DOHH2 (cell line): ENCODE results near the gene TRIM46.

Experiments
- H3F3A ChIP-seq: fragments of 200-600 bp; sonication (generic), shearing (Covaris generic); 2 replicates; pipeline ENCODE4 v1.6.0; 2016; ENCODE audit warnings: antibody characterized with exemption, mild to moderate bottlenecking; ENCODE audit not compliant: control insufficient read depth, insufficient read depth
- H3K27ac ChIP-seq: fragments of 200-600 bp; sonication (generic); 2 replicates; pipeline ENCODE4 v1.5.1; 2014; ENCODE audit warnings: low read depth, mild to moderate bottlenecking, low read length, moderate library complexity
- H3K27me3 ChIP-seq: fragments of 200-600 bp; sonication (generic); 2 replicates; pipeline ENCODE4 v1.6.1; 2014; ENCODE audit warnings: mild to moderate bottlenecking, low read length, mixed read lengths; ENCODE audit not compliant: control insufficient read depth
- H3K36me3 ChIP-seq: fragments of 200-600 bp; sonication (generic); 2 replicates; pipeline ENCODE4 v1.6.1; 2014; ENCODE audit warnings: mild to moderate bottlenecking, low read length, moderate library complexity, mixed read lengths; ENCODE audit not compliant: control insufficient read depth
- H3K4me1 ChIP-seq: fragments of 200-600 bp; sonication (generic); 2 replicates; pipeline ENCODE4 v1.6.1; 2014; ENCODE audit warnings: mild to moderate bottlenecking, low read length, mixed read lengths; ENCODE audit not compliant: control insufficient read depth
- H3K4me2 ChIP-seq: fragments of 200-600 bp; sonication (generic); 2 replicates; pipeline ENCODE4 v1.6.0; 2014; ENCODE audit warnings: mild to moderate bottlenecking, low read length, moderate library complexity
- H3K4me3 ChIP-seq: fragments of 200-600 bp; sonication (generic); 2 replicates; pipeline ENCODE4 v1.5.1; 2014; ENCODE audit warnings: mild to moderate bottlenecking, low read length, mixed read lengths
- H3K79me2 ChIP-seq: fragments of 200-600 bp; sonication (generic); 2 replicates; pipeline ENCODE4 v1.6.1; 2014; ENCODE audit warnings: mild to moderate bottlenecking, low read length, mixed read lengths; ENCODE audit not compliant: control insufficient read depth
- H3K9me2 ChIP-seq: fragments of 200-600 bp; sonication (generic); replicated peaks from 2 replicates; pipeline ENCODE4 v1.6.1; 2014; ENCODE audit warnings: mild to moderate bottlenecking, low read length, mixed read lengths; ENCODE audit not compliant: control insufficient read depth
- H3K9me3 ChIP-seq: fragments of 200-600 bp; sonication (generic); 2 replicates; pipeline ENCODE4 v1.6.1; 2014; ENCODE audit warnings: antibody characterized with exemption, low read length, mixed read lengths; ENCODE audit not compliant: control insufficient read depth, insufficient read depth
- H4K20me1 ChIP-seq: fragments of 200-600 bp; sonication (generic); 2 replicates; pipeline ENCODE4 v1.6.0; 2014; ENCODE audit warnings: low read depth, mild to moderate bottlenecking, antibody characterized with exemption, low read length, moderate library complexity; ENCODE audit not compliant: control insufficient read depth, insufficient read depth
- CTCF ChIP-seq: fragments of 200-600 bp; sonication (generic); IDR thresholded peaks from one replicate; pipeline ENCODE4 v1.5.1; 2014; ENCODE audit warnings: antibody characterized with exemption, mild to moderate bottlenecking, low read depth, low read length; ENCODE audit not compliant: poor library complexity, severe bottlenecking
- EZH2phosphoT487 ChIP-seq: fragments of 200-600 bp; sonication (generic); IDR thresholded peaks from 2 replicates; pipeline ENCODE4 v1.6.1; 2017; ENCODE audit warnings: borderline replicate concordance, mild to moderate bottlenecking, antibody characterized with exemption, low read length, moderate library complexity, mixed read lengths

TRIM46 gene, protein sequence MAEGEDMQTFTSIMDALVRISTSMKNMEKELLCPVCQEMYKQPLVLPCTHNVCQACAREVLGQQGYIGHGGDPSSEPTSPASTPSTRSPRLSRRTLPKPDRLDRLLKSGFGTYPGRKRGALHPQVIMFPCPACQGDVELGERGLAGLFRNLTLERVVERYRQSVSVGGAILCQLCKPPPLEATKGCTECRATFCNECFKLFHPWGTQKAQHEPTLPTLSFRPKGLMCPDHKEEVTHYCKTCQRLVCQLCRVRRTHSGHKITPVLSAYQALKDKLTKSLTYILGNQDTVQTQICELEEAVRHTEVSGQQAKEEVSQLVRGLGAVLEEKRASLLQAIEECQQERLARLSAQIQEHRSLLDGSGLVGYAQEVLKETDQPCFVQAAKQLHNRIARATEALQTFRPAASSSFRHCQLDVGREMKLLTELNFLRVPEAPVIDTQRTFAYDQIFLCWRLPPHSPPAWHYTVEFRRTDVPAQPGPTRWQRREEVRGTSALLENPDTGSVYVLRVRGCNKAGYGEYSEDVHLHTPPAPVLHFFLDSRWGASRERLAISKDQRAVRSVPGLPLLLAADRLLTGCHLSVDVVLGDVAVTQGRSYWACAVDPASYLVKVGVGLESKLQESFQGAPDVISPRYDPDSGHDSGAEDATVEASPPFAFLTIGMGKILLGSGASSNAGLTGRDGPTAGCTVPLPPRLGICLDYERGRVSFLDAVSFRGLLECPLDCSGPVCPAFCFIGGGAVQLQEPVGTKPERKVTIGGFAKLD

DNA sequence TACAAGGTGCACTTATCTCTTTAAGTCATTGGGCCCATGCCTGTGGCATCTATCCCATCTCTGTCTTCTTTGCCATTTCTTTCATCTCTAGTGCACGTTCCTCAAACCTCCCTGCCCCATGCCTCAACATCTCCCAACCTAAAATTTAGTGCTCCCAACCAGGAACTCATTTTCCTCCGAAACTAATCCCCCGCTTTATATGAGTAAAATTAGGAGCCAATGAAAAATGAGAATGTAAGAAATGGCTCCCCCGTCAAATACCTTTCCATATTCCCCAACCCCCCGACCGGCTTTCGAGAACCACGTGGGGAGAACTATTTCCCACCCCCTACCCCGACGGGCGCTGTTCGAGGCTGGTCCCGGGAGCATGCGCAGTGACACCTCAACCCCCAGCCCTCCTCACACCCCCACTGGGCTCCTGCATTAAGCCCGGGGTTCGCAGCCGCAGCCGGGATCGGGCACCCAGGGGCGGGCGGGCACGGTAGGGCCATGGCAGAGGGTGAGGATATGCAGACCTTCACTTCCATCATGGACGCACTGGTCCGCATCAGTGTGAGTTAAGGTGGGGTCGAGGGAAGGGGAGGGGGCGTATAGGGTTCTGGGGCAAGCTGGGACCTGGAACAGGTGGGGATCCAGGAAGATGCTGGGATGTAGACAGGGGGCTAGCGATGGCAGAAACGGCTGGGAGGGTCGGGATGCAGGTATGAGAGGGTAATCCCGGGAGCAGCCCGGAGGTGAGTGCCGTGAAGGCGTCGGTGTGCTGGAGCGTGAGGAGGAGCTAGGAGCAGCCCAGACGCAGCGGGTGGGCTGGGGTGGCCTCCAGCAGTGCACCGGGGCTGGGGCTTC, at the start of gene TRIM46:
TSS of gene TRIM46 (plus strand) at position 372 of the 846 bp plus-strand sequence. CDS start at position 490, 118 bp downstream.
- peaks cover 20% of the 10 kb centered on the region for H3K79me2 ChIP-seq
- H3K27me3 ChIP-seq: no peaks in the 10 kb centered on the region
- no peaks in the 10 kb centered on the region for H3K9me2 ChIP-seq
- H3K36me3 ChIP-seq: peaks cover 43% of the 10 kb centered on the region
- peaks cover 37% of the 10 kb centered on the region for H3K4me1 ChIP-seq
- no peak for TF ChIP-seq EZH2phosphoT487
- no peak for TF ChIP-seq CTCF
- H3K4me3 ChIP-seq: peak within 1 kb of the TSS; percentile 90
- peak within 1 kb of the TSS; percentile 76 for H3K4me2 ChIP-seq
- peaks cover 17% of the 10 kb centered on the region; the same call in 1 of the 2 replicates for H3F3A ChIP-seq
- peak within 1 kb of the TSS; percentile 61 for H3K27ac ChIP-seq
- no peaks in the 10 kb centered on the region for H3K9me3 ChIP-seq
- H4K20me1 ChIP-seq: no peaks in the 10 kb centered on the region

- peaks cover 25% of the 10 kb centered on the region for H3K4me1 ChIP-seq
Observed at GRCh38 chr1:155124503-155125463, 48.9 kb upstream of the TRIM46 start.

More at GRCh38 chr1:155124503-155125463, 48.9 kb upstream of the TRIM46 start:
- Histone ChIP-seq H3K9me2 (no peaks in the 10 kb centered on the region), H3K27me3 (peaks cover 75% of the 10 kb centered on the region), H4K20me1 (no peaks in the 10 kb centered on the region), H3K27ac (no peak overlapping the region), H3F3A (no peaks in the 10 kb centered on the region), H3K79me2 (no peaks in the 10 kb centered on the region), H3K4me2 (no peak overlapping the region), H3K4me3 (no peak overlapping the region), H3K36me3 (no peaks in the 10 kb centered on the region), H3K9me3 (no peaks in the 10 kb centered on the region)
- no peak for TF ChIP-seq EZH2phosphoT487
- TF ChIP-seq CTCF: no peak
